ENCODE results near the gene ZNF564. TPM values are rescaled to one million over a fixed set of nuclear protein-coding genes. Genes with fewer than 3 reads are reported as not detected.
A peak's percentile ranks its signal among the peaks of the same experiment; 100 is the strongest.

The ZNF564 gene
- total and polyA plus RNA-seq, 2 of the 13 experiments (the other 11 are each of a cell fraction or from before 2014, with no cell fraction given), result 2.3 to 11.1 TPM

DNA sequence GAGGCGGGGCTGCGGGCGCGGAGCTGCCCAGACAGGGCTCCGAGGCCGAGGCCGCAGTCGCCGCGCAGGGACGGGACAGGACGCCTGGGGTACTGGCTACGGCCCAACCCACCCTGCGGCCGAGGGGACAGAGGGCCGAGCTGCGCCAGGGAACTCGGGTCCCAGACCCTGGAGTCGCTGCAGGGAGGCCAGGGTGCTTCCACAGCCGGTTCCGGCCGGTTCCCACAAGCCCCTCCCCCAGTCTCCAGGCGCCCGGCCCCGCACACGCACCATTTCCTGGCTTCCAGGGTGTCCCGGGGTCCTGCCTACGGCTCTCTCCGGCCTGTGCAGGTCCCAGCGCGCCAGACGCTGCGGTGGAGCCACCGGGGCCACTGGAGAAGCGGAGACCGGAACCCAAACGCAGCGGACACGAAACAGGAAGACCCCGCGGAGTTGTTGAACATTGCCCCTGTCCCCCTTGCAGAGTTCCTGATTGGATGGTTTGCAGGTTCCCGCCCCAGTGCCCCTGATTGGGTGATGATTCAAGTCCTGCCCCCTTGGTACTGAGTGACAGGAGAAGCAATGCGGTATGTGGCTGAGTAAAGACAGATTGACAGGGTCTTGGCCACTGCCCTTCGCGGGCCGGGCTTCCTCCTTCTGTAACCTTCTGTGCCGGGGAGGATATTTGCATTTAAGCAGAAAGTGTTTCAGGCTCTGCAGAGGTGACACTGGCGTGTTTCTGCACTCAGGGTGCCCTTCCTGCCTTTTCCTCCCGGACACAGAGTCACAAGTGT lies at the start of gene ZNF564 (continued):
- TF ChIP-seq, protein P1, sequence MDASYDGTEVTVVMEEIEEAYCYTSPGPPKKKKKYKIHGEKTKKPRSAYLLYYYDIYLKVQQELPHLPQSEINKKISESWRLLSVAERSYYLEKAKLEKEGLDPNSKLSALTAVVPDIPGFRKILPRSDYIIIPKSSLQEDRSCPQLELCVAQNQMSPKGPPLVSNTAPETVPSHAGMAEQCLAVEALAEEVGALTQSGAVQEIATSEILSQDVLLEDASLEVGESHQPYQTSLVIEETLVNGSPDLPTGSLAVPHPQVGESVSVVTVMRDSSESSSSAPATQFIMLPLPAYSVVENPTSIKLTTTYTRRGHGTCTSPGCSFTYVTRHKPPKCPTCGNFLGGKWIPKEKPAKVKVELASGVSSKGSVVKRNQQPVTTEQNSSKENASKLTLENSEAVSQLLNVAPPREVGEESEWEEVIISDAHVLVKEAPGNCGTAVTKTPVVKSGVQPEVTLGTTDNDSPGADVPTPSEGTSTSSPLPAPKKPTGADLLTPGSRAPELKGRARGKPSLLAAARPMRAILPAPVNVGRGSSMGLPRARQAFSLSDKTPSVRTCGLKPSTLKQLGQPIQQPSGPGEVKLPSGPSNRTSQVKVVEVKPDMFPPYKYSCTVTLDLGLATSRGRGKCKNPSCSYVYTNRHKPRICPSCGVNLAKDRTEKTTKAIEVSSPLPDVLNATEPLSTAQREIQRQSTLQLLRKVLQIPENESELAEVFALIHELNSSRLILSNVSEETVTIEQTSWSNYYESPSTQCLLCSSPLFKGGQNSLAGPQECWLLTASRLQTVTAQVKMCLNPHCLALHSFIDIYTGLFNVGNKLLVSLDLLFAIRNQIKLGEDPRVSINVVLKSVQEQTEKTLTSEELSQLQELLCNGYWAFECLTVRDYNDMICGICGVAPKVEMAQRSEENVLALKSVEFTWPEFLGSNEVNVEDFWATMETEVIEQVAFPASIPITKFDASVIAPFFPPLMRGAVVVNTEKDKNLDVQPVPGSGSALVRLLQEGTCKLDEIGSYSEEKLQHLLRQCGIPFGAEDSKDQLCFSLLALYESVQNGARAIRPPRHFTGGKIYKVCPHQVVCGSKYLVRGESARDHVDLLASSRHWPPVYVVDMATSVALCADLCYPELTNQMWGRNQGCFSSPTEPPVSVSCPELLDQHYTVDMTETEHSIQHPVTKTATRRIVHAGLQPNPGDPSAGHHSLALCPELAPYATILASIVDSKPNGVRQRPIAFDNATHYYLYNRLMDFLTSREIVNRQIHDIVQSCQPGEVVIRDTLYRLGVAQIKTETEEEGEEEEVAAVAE (CRISPR knock-in tag; IDR thresholded peaks at IDR 0.05; ENCODE audit: borderline replicate concordance), result 0 out of 2 replicates have a peak, but pooled peaks have one; percentile 67
- TF ChIP-seq ZNF746 (CRISPR knock-in tag; IDR thresholded peaks at IDR 0.05) (peak; percentile 44; the same call in 1 of the 2 replicates), ZKSCAN5 (CRISPR knock-in tag; IDR thresholded peaks at IDR 0.05) (0 out of 2 replicates have a peak, but pooled peaks have one; percentile 40), CCAR2 (optimal IDR thresholded peaks at IDR 0.05; ENCODE audit: low read depth, low read length) (no peak), HOXD1 (CRISPR knock-in tag; IDR thresholded peaks at IDR 0.05) (0 out of 2 replicates have a peak, but pooled peaks have one; percentile 16), ZNF331 (CRISPR knock-in tag; IDR thresholded peaks at IDR 0.05) (no peak), ZNF788 (CRISPR knock-in tag; IDR thresholded peaks at IDR 0.05; ENCODE audit: borderline replicate concordance) (peak; percentile 85; the same call in 1 of the 2 replicates), ZBTB21 (CRISPR knock-in tag; IDR thresholded peaks at IDR 0.05) (0 out of 2 replicates have a peak, but pooled peaks have one; percentile 27), EED (CRISPR knock-in tag; IDR thresholded peaks at IDR 0.05) (no peak; the same call in none of the 2 replicates), HNRNPH1 (optimal IDR thresholded peaks at IDR 0.05; ENCODE audit: low read depth, low read length) (no peak), ZNF772 (CRISPR knock-in tag; IDR thresholded peaks at IDR 0.05) (peak; percentile 72), ZBTB20 (CRISPR knock-in tag; IDR thresholded peaks at IDR 0.05; ENCODE audit: borderline replicate concordance, low read depth) (peak; percentile 13; the same call in 1 of the 2 replicates), MEIS2 (CRISPR knock-in tag; IDR thresholded peaks at IDR 0.05) (no peak; the same call in 1 of the 2 replicates), PAF1 (CRISPR knock-in tag; IDR thresholded peaks at IDR 0.05) (no peak), SYNCRIP (IDR thresholded peaks at IDR 0.05; ENCODE audit: insufficient read depth, low read depth, low read length) (no peak), NFYB (CRISPR knock-in tag; IDR thresholded peaks at IDR 0.05) (peak; percentile 99)
- TF ChIP-seq, protein P2, sequence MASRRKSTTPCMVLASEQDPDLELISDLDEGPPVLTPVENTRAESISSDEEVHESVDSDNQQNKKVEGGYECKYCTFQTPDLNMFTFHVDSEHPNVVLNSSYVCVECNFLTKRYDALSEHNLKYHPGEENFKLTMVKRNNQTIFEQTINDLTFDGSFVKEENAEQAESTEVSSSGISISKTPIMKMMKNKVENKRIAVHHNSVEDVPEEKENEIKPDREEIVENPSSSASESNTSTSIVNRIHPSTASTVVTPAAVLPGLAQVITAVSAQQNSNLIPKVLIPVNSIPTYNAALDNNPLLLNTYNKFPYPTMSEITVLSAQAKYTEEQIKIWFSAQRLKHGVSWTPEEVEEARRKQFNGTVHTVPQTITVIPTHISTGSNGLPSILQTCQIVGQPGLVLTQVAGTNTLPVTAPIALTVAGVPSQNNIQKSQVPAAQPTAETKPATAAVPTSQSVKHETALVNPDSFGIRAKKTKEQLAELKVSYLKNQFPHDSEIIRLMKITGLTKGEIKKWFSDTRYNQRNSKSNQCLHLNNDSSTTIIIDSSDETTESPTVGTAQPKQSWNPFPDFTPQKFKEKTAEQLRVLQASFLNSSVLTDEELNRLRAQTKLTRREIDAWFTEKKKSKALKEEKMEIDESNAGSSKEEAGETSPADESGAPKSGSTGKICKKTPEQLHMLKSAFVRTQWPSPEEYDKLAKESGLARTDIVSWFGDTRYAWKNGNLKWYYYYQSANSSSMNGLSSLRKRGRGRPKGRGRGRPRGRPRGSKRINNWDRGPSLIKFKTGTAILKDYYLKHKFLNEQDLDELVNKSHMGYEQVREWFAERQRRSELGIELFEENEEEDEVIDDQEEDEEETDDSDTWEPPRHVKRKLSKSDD (CRISPR knock-in tag; IDR thresholded peaks at IDR 0.05; ENCODE audit: low read depth), result no peak; the same call in 1 of the 2 replicates
- TF ChIP-seq, protein P3, sequence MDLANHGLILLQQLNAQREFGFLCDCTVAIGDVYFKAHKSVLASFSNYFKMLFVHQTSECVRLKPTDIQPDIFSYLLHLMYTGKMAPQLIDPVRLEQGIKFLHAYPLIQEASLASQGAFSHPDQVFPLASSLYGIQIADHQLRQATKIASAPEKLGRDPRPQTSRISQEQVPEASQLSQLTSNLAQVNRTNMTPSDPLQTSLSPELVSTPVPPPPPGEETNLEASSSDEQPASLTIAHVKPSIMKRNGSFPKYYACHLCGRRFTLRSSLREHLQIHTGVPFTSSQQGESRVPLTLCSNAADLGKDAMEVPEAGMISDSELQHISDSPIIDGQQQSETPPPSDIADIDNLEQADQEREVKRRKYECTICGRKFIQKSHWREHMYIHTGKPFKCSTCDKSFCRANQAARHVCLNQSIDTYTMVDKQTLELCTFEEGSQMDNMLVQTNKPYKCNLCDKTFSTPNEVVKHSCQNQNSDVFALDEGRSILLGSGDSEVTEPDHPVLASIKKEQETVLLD (CRISPR knock-in tag; IDR thresholded peaks at IDR 0.05; ENCODE audit: low read depth), result peak; percentile 85
